Panc1 (cell line): ENCODE results near the gene SLC6A7.

Experiments
- CTCF ChIP-seq: fragments of 450-650 bp; IDR thresholded peaks from 2 replicates; pipeline ENCODE4 v1.5.1; 2017; ENCODE audit warnings: mild to moderate bottlenecking
- POLR2AphosphoS5 ChIP-seq: IDR thresholded peaks from 2 replicates; pipeline ENCODE4 v1.6.1; 2012; ENCODE audit warnings: mild to moderate bottlenecking, low read depth, low read length, moderate library complexity
- REST ChIP-seq, 2 experiments: IDR thresholded peaks; 2 replicates each; pipeline ENCODE4 v1.6.1; 2011 to 2012; ENCODE audit warnings: low read depth in 2 of 2, control low read depth in 1 of 2, low read length in 1 of 2, mild to moderate bottlenecking in 1 of 2, moderate library complexity in 1 of 2; ENCODE audit not compliant: insufficient read depth in 1 of 2
- SIN3A ChIP-seq: IDR thresholded peaks from 2 replicates; pipeline ENCODE4 v1.6.1; 2012; ENCODE audit warnings: low read depth, mild to moderate bottlenecking, low read length, moderate library complexity, borderline replicate concordance; ENCODE audit not compliant: insufficient read depth

GRCh38 chr5:150206098-150206778, 16.4 kb downstream of the SLC6A7 start:
- TF ChIP-seq POLR2AphosphoS5 (no peak), CTCF (no peak), REST (IDR thresholded peaks at IDR 0.05; ENCODE audit: insufficient read depth in 1 of 2, low read depth in 2 of 2, low read length in 1 of 2) (no peak), SIN3A (no peak)
